Heart right ventricle (tissue), 16 donors: Measurements from ENCODE around the gene MAG. TPM values are rescaled to one million over a fixed set of nuclear protein-coding genes. Genes with fewer than 3 reads are reported as not detected.

Experiments
- ATAC-seq, 8 donors: fragments of 200-7000 bp; cut with Tn5 transposase; one replicate each; pipeline ENCODE4 v1.9.1; 2020; ENCODE audit warnings: mild to moderate bottlenecking in 8 of 8, moderate library complexity in 8 of 8, moderate number of reproducible peaks in 1 of 8
- DNase-seq, 2 donors: peaks; one replicate each; pipeline ENCODE4 v3.0.0-alpha.2; 2020
- H3K27ac ChIP-seq, 10 donors: fragments of 200-600 bp; sonication (generic) in 2 of 10; one replicate each; pipeline versions ENCODE4 v1.5.0 to v1.8.0; 2020 to 2022; ENCODE audit warnings: mild to moderate bottlenecking in 3 of 10
- H3K27me3 ChIP-seq, 7 donors: fragments of 200-600 bp; one replicate each; pipeline ENCODE4 v1.8.0; 2021 to 2022; ENCODE audit warnings: mild to moderate bottlenecking in 2 of 7
- H3K36me3 ChIP-seq, 9 donors: fragments of 200-600 bp; sonication (generic) in 1 of 9; one replicate each; pipeline versions ENCODE4 v1.5.0 to v1.8.0; 2020 to 2022; ENCODE audit warnings: mild to moderate bottlenecking in 2 of 9
- H3K4me1 ChIP-seq, 9 donors: fragments of 200-600 bp; sonication (generic) in 1 of 9; one replicate each; pipeline versions ENCODE4 v1.5.0 to v1.8.0; 2020 to 2022; ENCODE audit warnings: mild to moderate bottlenecking in 4 of 9
- H3K4me3 ChIP-seq, 10 donors: fragments of 200-600 bp; sonication (generic) in 2 of 10; one replicate each; pipeline versions ENCODE4 v1.5.0 to v1.8.0; 2020 to 2022; ENCODE audit warnings: mild to moderate bottlenecking in 7 of 10, moderate library complexity in 2 of 10
- H3K9me3 ChIP-seq, 11 donors: fragments of 200-600 bp in 10 of 11; sonication (generic) in 2 of 11; one replicate each; pipeline versions ENCODE4 v1.5.0 to v1.8.0; 2013 to 2022; ENCODE audit warnings: mild to moderate bottlenecking in 2 of 11, control low read depth in 1 of 11, moderate library complexity in 1 of 11
- WGBS, 2 donors: extraction: QIAGEN DNeasy Blood & Tissue Kit; methylation state at CpG; one replicate each; pipeline ENCODE4 v1.1.7; 2013; ENCODE audit warnings: inconsistent platforms in 1 of 2; 5-methylcytosine and 5-hydroxymethylcytosine counted together
- intact Hi-C, 10 donors: fragments of 100-400 bp; cut with DNase I; formaldehyde crosslinking; loops; one replicate each; pipeline versions ENCODE4 v1.11.1 to v1.14.2; 2022
- polyA plus RNA-seq, 2 donors: library from polyadenylated mRNA; stranded (reverse); fragments of 200-250 nt; gene quantifications; one replicate each; pipeline ENCODE4 v1.2.3, GENCODE V29; 2013
- total RNA-seq, 10 donors: library from RNA; stranded (reverse); fragmentation: NEBNext Ultra II Directional in 3 of 10; extraction: Animal tissue kit (Norgen Biotek cat#: 25700) in 3 of 10; gene quantifications; one replicate each; pipeline versions ENCODE4 v1.2.1 to v1.2.4, GENCODE V29; 2021 to 2023
- TF ChIP-seq, protein P1 (sequence below), 9 donors: fragments of 200-600 bp; sonication (generic) in 2 of 9; IDR thresholded peaks; one replicate each; pipeline versions ENCODE4 v1.5.0 to v1.8.0; 2021 to 2022; ENCODE audit warnings: antibody characterized with exemption in 9 of 9, mild to moderate bottlenecking in 5 of 9, moderate library complexity in 1 of 9
- donor health status: Arrhythmogenic right ventricular cardiomyopathy.
- donor health status: ischemic (EF 13 %, LVEDD 7.1; RV severe dilation, severe dysfunction).
- donor health status: healthy with polysubstance abuse.
- donor health status: DM: no; HTN: yes; CAD: no.
- donor health status: DM: no; HTN: no; CAD: no.
- donor health status: ischemic (EF 25% LVEDD 6.9; RV normal size, moderate dysfunction).
- donor health status: ischemic (EF 25% LVEDD 5.7; RV mildly dilated, moderate dysfunction).
- donor health status: healthy.
- donor health status: DM: yes; HTN: yes; CAD: no.
- donor health status: Ischemic cardiomyopathy.
- donor health status: ischemic (EF 35%, LVEDD 5.7; RV mildly dilated, moderate dysfunction).
- donor health status: nonischemic (EF 11% LVEDD 7.7; RV severe dilation, severe dysfunction).
- donor health status: DM: yes; HTN: yes; CAD: no.
- donor health status: PGD.
- donor health status: ischemic (EF 29% LVEDD 5.4; RV normal size, mild dysfunction).
- donor health status: nonischemic (EF 23%, LVEDD 6.1; RV moderate dilation, normal function).

Gene MAG
- total and polyA plus RNA-seq, 12 donors: 0.04 to 0.39 TPM; not detected in 10

GRCh38 chr19:35348911-35349611 lies 57.1 kb downstream of the MAG start:
- intact Hi-C loops: no loop called here
- Histone ChIP-seq H3K4me1 (peaks cover 0 to 38% (median 0%) of the 10 kb centered on the region in 9 donors), H3K36me3 (no peaks in the 10 kb centered on the region), H3K9me3 (no peaks in the 10 kb centered on the region), H3K4me3 (no peak overlapping the region), H3K27me3 (peaks cover 0 to 41% (median 18%) of the 10 kb centered on the region in 7 donors), H3K27ac (no peak overlapping the region)
- WGBS, 2 donors: 79 to 81% methylated on average over 18 of the region's 18 CpGs
- ATAC-seq: no peak
- TF ChIP-seq, protein P1, sequence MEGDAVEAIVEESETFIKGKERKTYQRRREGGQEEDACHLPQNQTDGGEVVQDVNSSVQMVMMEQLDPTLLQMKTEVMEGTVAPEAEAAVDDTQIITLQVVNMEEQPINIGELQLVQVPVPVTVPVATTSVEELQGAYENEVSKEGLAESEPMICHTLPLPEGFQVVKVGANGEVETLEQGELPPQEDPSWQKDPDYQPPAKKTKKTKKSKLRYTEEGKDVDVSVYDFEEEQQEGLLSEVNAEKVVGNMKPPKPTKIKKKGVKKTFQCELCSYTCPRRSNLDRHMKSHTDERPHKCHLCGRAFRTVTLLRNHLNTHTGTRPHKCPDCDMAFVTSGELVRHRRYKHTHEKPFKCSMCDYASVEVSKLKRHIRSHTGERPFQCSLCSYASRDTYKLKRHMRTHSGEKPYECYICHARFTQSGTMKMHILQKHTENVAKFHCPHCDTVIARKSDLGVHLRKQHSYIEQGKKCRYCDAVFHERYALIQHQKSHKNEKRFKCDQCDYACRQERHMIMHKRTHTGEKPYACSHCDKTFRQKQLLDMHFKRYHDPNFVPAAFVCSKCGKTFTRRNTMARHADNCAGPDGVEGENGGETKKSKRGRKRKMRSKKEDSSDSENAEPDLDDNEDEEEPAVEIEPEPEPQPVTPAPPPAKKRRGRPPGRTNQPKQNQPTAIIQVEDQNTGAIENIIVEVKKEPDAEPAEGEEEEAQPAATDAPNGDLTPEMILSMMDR (IDR thresholded peaks at IDR 0.05): no peak
- DNase-seq: no peak

DNA sequence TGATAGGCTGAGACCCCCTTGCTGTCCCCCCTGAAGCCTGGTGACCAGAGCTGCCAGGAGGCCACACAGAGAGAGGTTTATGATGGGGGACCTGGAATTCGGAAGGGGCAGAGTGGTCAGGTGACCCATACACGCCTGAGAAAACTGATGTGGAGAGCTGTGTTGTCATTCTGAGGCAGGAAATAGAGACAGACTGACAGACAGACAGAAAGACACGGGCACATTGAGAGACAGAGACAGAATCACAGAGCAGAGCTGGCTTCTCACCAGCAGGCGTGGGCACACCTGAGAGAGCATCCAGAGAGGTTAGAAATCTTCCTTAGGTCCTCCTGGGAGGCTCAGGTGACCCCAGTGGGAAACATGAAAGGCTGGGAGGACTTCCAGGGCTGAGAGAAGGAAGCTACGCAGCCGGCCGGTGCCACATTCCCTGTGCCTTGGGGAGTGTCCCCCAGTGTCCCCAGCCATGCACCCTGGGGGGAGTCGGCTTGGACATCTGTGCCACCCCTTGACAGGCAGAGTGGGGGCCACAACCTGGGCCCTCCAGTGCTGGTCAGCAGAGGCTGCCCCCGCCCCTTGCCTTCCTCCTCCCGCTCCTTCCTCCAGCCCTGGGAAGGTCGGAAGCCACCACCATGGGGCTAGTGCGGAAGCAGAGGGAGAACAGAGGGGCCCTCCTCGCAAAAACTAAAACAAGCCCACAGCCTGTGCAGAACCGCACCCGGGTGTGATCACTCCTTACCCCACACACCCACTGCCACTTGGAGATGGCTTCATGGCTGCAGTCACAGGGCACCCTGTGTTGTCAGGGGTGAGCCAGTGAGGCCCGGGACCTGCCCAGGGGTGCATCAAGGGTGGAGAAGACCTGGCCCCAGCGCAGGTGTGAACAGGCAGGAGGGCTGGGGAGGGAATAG lies 57.9 kb downstream of the MAG start:
- Histone ChIP-seq H3K9me3 (no peaks in the 10 kb centered on the region), H3K27ac (no peak overlapping the region), H3K27me3 (peaks cover 0 to 33% (median 18%) of the 10 kb centered on the region in 7 donors), H3K4me3 (no peak overlapping the region), H3K4me1 (peaks cover 0 to 38% (median 0%) of the 10 kb centered on the region in 9 donors), H3K36me3 (no peaks in the 10 kb centered on the region)
- intact Hi-C loops: loop anchor here in 3 of 10 donors (5.0 to 10.0 kb wide), 4 partner anchors 117 to 145 kb away; partner anchors contain the start of gene KRTDAP (in 2 of the 3)
- TF ChIP-seq, protein P1 (IDR thresholded peaks at IDR 0.05): no peak
- DNase-seq (no peak), ATAC-seq (no peak)
- WGBS, 2 donors: 80 to 83% methylated on average over 17 of the region's 17 CpGs

DNA sequence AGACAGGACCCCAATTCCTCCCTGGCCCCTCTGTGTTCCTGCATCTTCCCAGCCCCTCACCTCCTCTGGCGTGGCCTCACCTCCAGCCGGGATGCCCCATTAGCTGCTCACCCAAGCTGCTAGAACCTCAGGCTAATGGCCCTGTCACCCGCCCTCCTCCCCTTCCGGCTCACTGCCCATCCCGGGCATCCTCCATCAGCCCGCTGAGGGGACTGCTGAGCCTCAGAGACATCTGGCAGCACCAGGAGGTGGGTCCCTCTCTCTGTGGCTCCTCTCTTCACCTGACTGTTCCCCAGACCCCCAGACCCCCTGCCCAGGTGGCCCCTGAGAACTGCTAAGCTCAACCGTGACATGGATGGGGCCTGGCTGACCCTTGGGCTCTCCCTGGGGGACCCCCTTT lies 58.6 kb downstream of the MAG start:
- DNase-seq: no peak
- no peak overlapping the region for H3K27ac ChIP-seq
- H3K9me3 ChIP-seq: no peaks in the 10 kb centered on the region
- H3K4me3 ChIP-seq: no peak overlapping the region
- peaks cover 0 to 38% (median 0%) of the 10 kb centered on the region in 9 donors for H3K4me1 ChIP-seq
- no peaks in the 10 kb centered on the region for H3K36me3 ChIP-seq
- 89 to 94% methylated on average over 7 of the region's 7 CpGs for WGBS, 2 donors
- intact Hi-C loops: loop anchor here in 3 of 10 donors (5.0 to 10.0 kb wide), 4 partner anchors 117 to 144 kb away; partner anchors contain the start of gene KRTDAP (in 2 of the 3)
- no peak for ATAC-seq
- H3K27me3 ChIP-seq: peaks cover 0 to 28% (median 18%) of the 10 kb centered on the region in 7 donors
- TF ChIP-seq, protein P1 (IDR thresholded peaks at IDR 0.05): no peak
